SK-N-SH (cell line): ENCODE results near the gene C1QL4. TPM values are rescaled to one million over a fixed set of nuclear protein-coding genes. Genes with fewer than 3 reads are reported as not detected.
A peak's percentile ranks its signal among the peaks of the same experiment; 100 is the strongest.

ENCODE experiments used
- CTCF ChIA-PET: fragments of 300-600, 350-600 bp; formaldehyde crosslinking; extraction: SDS; loops from one replicate; lab custom pipeline; 2021; lab: Yijun Ruan, JAX
- POLR2A ChIA-PET: fragments of 350-600 bp; sonication (Branson Sonifier 250); formaldehyde crosslinking; extraction: SDS; loops from one replicate; lab custom pipeline; 2020; ENCODE audit warnings: antibody characterized with exemption, inconsistent platforms; lab: Yijun Ruan, JAX
- DNase-seq: peaks from one replicate; pipeline ENCODE4 v3.0.0; 2012
- H2AFZ ChIP-seq: fragments of 200-600 bp; sonication (generic); 2 replicates; pipeline ENCODE4 v1.8.1; 2016; ENCODE audit warnings: antibody characterized with exemption, mild to moderate bottlenecking, low read depth
- H3F3A ChIP-seq: fragments of 200-600 bp; sonication (generic); replicated peaks from 2 replicates; pipeline ENCODE3; 2016; ENCODE audit warnings: antibody characterized with exemption, mild to moderate bottlenecking; ENCODE audit not compliant: insufficient read depth
- H3K27ac ChIP-seq, 2 experiments: fragments of 200-500 bp in 1 of 2; fragments of 200-600 bp in 1 of 2; sonication (Bioruptor generic) in 1 of 2; sonication (generic), shearing (Covaris generic) in 1 of 2; 2 replicates each; pipeline versions ENCODE4 v1.5.1 to v1.6.1; 2014 to 2016; ENCODE audit warnings: low read depth in 2 of 2, inconsistent platforms in 1 of 2, low read length in 1 of 2, mild to moderate bottlenecking in 1 of 2, mixed read lengths in 1 of 2
- H3K27me3 ChIP-seq: fragments of 200-600 bp; sonication (generic), shearing (Covaris generic); 2 replicates; pipeline ENCODE4 v1.6.1; 2016; ENCODE audit warnings: mixed run types; ENCODE audit not compliant: insufficient read depth
- H3K36me3 ChIP-seq, 2 experiments: fragments of 200-500 bp in 1 of 2; fragments of 200-600 bp in 1 of 2; sonication (Bioruptor generic) in 1 of 2; sonication (generic) in 1 of 2; replicated peaks in 1 of 2; 2 replicates each; pipeline versions ENCODE3 to v1.5.1; 2014 to 2016; ENCODE audit warnings: low read length in 1 of 2, mild to moderate bottlenecking in 1 of 2; ENCODE audit not compliant: insufficient read depth in 2 of 2, control insufficient read depth in 1 of 2
- H3K4me1 ChIP-seq, 2 experiments: fragments of 200-500 bp in 1 of 2; fragments of 200-600 bp in 1 of 2; sonication (Bioruptor generic) in 1 of 2; sonication (generic), shearing (Covaris generic) in 1 of 2; 2 replicates each; pipeline versions ENCODE4 v1.5.1 to v1.6.1; 2014 to 2016; ENCODE audit warnings: low read depth in 1 of 2, low read length in 1 of 2, mixed run types in 1 of 2; ENCODE audit not compliant: insufficient read depth in 2 of 2, control insufficient read depth in 1 of 2
- H3K4me2 ChIP-seq: fragments of 200-600 bp; sonication (generic), shearing (Covaris generic); 2 replicates; pipeline ENCODE4 v1.6.1; 2017; ENCODE audit warnings: mixed run types
- H3K4me3 ChIP-seq, 2 experiments: fragments of 200-500 bp in 1 of 2; fragments of 200-600 bp in 1 of 2; sonication (Bioruptor generic) in 1 of 2; sonication (generic), shearing (Covaris generic) in 1 of 2; 2 replicates each; pipeline versions ENCODE4 v1.5.1 to v1.8.1; 2014 to 2016; ENCODE audit warnings: low read depth in 2 of 2, inconsistent platforms in 1 of 2, low read length in 1 of 2, mild to moderate bottlenecking in 1 of 2, mixed read lengths in 1 of 2, moderate library complexity in 1 of 2
- H3K79me2 ChIP-seq: fragments of 200-600 bp; sonication (generic); 2 replicates; pipeline ENCODE4 v1.8.1; 2017; ENCODE audit warnings: mild to moderate bottlenecking; ENCODE audit not compliant: insufficient read depth
- H3K9ac ChIP-seq: fragments of 200-600 bp; sonication (generic); 2 replicates; pipeline ENCODE4 v1.6.1; 2017; ENCODE audit warnings: mixed run types
- H3K9me2 ChIP-seq: fragments of 200-600 bp; sonication (generic); 2 replicates; pipeline ENCODE4 v1.6.1; 2017; ENCODE audit warnings: mixed run types
- H3K9me3 ChIP-seq: fragments of 200-600 bp; sonication (generic); 2 replicates; pipeline ENCODE4 v1.6.1; 2017; ENCODE audit warnings: mixed run types, mild to moderate bottlenecking, moderate library complexity
- H4K20me1 ChIP-seq: fragments of 200-600 bp; sonication (generic); 2 replicates; pipeline ENCODE4 v1.6.1; 2017; ENCODE audit warnings: mild to moderate bottlenecking, mixed run types; ENCODE audit not compliant: insufficient read depth
- EP300 ChIP-seq, 2 experiments: IDR thresholded peaks; 2 replicates each; pipeline versions ENCODE4 v1.4.0 to v1.6.1; 2012; ENCODE audit warnings: borderline replicate concordance in 1 of 2, low read depth in 1 of 2, low read length in 1 of 2
- FOSL2 ChIP-seq: IDR thresholded peaks from 2 replicates; pipeline ENCODE4 v1.4.0; 2012; ENCODE audit warnings: low read depth, mild to moderate bottlenecking, moderate library complexity, borderline replicate concordance
- FOXJ3 ChIP-seq: sonication (generic); formaldehyde crosslinking; IDR thresholded peaks from 2 replicates; pipeline ENCODE4 v1.5.1; 2020; ENCODE audit warnings: mild to moderate bottlenecking, missing genetic modification reagents
- GABPA ChIP-seq: IDR thresholded peaks from 2 replicates; pipeline ENCODE4 v1.4.0; 2012; ENCODE audit warnings: low read depth, mild to moderate bottlenecking
- MEF2A ChIP-seq: IDR thresholded peaks from 2 replicates; pipeline ENCODE4 v1.4.0; 2012; ENCODE audit warnings: low read depth, borderline replicate concordance
- MXI1 ChIP-seq: IDR thresholded peaks from 2 replicates; pipeline ENCODE4 v1.6.1; 2012; ENCODE audit warnings: mild to moderate bottlenecking, low read depth, low read length, improper control_type of control experiment
- NRF1 ChIP-seq: IDR thresholded peaks from 2 replicates; pipeline ENCODE4 v1.6.1; 2012; ENCODE audit warnings: low read depth, mild to moderate bottlenecking, low read length
- POLR2AphosphoS5 ChIP-seq: IDR thresholded peaks from 2 replicates; pipeline ENCODE4 v1.6.1; 2012; ENCODE audit warnings: low read depth, low read length
- RXRA ChIP-seq: IDR thresholded peaks from 2 replicates; pipeline ENCODE4 v1.4.0; 2012; ENCODE audit warnings: low read depth, mild to moderate bottlenecking, borderline replicate concordance
- SIN3A ChIP-seq: IDR thresholded peaks from 2 replicates; pipeline ENCODE4 v1.6.1; 2012; ENCODE audit warnings: low read depth, mild to moderate bottlenecking, low read length, moderate library complexity, borderline replicate concordance
- SMC3 ChIP-seq: IDR thresholded peaks from 2 replicates; pipeline ENCODE4 v1.6.1; 2012; ENCODE audit warnings: low read depth, low read length, improper control_type of control experiment
- TAF1 ChIP-seq: IDR thresholded peaks from 2 replicates; pipeline ENCODE4 v1.6.1; 2012; ENCODE audit warnings: low read depth, mild to moderate bottlenecking, low read length, moderate library complexity, borderline replicate concordance
- WGBS: methylation state at CpG from one replicate; pipeline ENCODE4 v1.1.6; 2017; ENCODE audit warnings: low lambda C conversion rate; 5-methylcytosine and 5-hydroxymethylcytosine counted together
- polyA plus RNA-seq, 3 experiments: library from polyadenylated mRNA; depleted of rRNA; stranded (reverse); fragments of >200 nt; gene quantifications; 2 replicates each; pipeline ENCODE4 v1.2.3, GENCODE V29; 2012
- TF ChIP-seq, protein P1 (sequence below): IDR thresholded peaks from 2 replicates; pipeline ENCODE4 v1.6.1; 2012; ENCODE audit warnings: mild to moderate bottlenecking, low read depth, low read length, moderate library complexity
- TF ChIP-seq, protein P2 (sequence below): IDR thresholded peaks from 2 replicates; pipeline ENCODE4; 2012
- TF ChIP-seq, protein P3 (sequence below): fragments of 150-350 bp; IDR thresholded peaks from 2 replicates; pipeline ENCODE4 v1.6.1; 2016; ENCODE audit warnings: mild to moderate bottlenecking, low read depth, low read length
- TF ChIP-seq, protein P4 (sequence below): fragments of 200-600 bp; sonication (generic); IDR thresholded peaks from 2 replicates; pipeline ENCODE4 v1.6.1; 2017; ENCODE audit warnings: antibody characterized with exemption, mild to moderate bottlenecking, moderate library complexity

The C1QL4 gene
- polyA plus RNA-seq, 1 of the 3 experiments (the other 2 are of a cell fraction) = 14.6 TPM

DNA sequence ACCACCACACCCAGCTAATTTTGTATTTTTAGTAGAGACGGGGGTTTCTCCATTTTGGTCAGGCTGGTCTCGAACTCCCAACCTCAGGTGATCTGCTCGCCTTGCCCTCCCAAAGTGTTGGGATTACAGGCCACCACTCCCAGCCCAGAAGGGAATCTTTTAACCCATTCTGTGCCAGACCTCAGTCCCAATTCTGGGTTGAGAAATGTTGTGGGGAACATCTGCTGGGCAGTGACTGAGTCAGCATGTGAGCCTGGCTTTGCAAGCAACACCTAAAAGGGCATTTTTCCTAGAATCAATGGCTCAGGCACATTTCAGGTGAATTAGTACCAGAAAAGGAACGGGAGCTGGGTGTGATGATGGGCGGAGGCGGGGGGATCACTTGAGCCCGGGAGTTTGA lies 22.7 kb upstream of the C1QL4 start:
- no peak overlapping the region for H2AFZ ChIP-seq
- no peaks in the 10 kb centered on the region for H3K36me3 ChIP-seq
- ChIA-PET CTCF (interaction anchor here (0.8 to 16.8 kb wide), 27 partner anchors 9 to 354 kb away, joined by 3 to 617 read pairs (median 8); partner anchors contain the start of genes DNAJC22, PRPF40B, PRPH and SPATS2), POLR2A (interaction anchor here (0.6 kb wide), 1 partner anchor 222 kb away, joined by 3 read pairs; no protein-coding TSS in a partner anchor)
- no peak overlapping the region for H3K27ac ChIP-seq
- H3K9me2 ChIP-seq = no peaks in the 10 kb centered on the region
- WGBS = 80% methylated on average over 7 of the region's 7 CpGs
- H3K4me1 ChIP-seq = no peaks in the 10 kb centered on the region
- H3K9ac ChIP-seq = no peak overlapping the region
- H3K9me3 ChIP-seq = no peaks in the 10 kb centered on the region
- no peak overlapping the region for H3K4me3 ChIP-seq
- DNase-seq = no peak
- no peaks in the 10 kb centered on the region for H3K79me2 ChIP-seq
- H3K27me3 ChIP-seq = no peaks in the 10 kb centered on the region
- no peak for TF ChIP-seq FOXJ3 (CRISPR knock-in tag)
- TF ChIP-seq, protein P1, sequence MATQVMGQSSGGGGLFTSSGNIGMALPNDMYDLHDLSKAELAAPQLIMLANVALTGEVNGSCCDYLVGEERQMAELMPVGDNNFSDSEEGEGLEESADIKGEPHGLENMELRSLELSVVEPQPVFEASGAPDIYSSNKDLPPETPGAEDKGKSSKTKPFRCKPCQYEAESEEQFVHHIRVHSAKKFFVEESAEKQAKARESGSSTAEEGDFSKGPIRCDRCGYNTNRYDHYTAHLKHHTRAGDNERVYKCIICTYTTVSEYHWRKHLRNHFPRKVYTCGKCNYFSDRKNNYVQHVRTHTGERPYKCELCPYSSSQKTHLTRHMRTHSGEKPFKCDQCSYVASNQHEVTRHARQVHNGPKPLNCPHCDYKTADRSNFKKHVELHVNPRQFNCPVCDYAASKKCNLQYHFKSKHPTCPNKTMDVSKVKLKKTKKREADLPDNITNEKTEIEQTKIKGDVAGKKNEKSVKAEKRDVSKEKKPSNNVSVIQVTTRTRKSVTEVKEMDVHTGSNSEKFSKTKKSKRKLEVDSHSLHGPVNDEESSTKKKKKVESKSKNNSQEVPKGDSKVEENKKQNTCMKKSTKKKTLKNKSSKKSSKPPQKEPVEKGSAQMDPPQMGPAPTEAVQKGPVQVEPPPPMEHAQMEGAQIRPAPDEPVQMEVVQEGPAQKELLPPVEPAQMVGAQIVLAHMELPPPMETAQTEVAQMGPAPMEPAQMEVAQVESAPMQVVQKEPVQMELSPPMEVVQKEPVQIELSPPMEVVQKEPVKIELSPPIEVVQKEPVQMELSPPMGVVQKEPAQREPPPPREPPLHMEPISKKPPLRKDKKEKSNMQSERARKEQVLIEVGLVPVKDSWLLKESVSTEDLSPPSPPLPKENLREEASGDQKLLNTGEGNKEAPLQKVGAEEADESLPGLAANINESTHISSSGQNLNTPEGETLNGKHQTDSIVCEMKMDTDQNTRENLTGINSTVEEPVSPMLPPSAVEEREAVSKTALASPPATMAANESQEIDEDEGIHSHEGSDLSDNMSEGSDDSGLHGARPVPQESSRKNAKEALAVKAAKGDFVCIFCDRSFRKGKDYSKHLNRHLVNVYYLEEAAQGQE = no peak
- no peak for TF ChIP-seq MXI1
- no peak for TF ChIP-seq SMC3
- no peak for TF ChIP-seq FOSL2
- no peak for TF ChIP-seq POLR2AphosphoS5
- TF ChIP-seq, protein P2, sequence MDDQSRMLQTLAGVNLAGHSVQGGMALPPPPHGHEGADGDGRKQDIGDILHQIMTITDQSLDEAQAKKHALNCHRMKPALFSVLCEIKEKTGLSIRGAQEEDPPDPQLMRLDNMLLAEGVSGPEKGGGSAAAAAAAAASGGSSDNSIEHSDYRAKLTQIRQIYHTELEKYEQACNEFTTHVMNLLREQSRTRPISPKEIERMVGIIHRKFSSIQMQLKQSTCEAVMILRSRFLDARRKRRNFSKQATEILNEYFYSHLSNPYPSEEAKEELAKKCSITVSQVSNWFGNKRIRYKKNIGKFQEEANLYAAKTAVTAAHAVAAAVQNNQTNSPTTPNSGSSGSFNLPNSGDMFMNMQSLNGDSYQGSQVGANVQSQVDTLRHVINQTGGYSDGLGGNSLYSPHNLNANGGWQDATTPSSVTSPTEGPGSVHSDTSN = no peak
- no peak for TF ChIP-seq GABPA
- H4K20me1 ChIP-seq = no peaks in the 10 kb centered on the region
- peaks cover 27% of the 10 kb centered on the region for H3F3A ChIP-seq
- H3K4me2 ChIP-seq = no peak overlapping the region

DNA sequence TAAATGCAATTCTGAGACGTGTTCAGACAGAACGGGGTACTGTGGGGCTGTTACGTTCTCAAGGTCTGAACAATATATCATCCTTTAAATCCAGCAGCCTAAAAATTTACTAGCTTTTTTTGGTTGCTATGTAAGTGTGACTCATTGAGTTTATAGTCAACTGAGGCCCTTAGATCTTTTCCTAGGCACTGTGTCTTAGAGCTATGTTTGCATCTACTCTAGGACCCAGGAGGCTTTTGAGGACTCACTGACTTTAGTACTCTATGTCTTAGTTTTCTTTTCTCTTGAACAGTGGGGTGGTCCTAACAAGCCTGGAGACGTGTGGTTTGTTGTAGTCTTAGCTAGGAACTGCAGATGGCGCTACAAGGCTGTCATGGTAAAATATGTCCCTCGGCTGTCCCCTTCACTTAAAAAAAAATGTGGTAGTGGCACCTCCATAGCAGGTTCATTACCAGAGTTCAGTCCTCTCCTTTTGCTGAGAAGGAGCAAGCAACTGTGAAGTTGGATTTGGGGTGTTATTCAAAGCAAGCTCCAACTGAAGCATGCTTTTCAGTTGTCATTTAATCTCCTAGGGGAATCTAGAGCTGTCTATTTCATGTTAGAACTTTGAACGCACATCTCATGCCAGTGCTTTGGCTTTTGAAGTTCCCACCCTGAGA lies 21.6 kb upstream of the C1QL4 start:
- Histone ChIP-seq H3K4me1 (no peaks in the 10 kb centered on the region), H3K4me2 (peak overlapping the region; percentile 14; the same call in 1 of the 2 replicates), H3K4me3 (peak overlapping the region in 1 of 2 experiments; percentile 43; a peak in 1 of 4 replicates), H3K9ac (peak overlapping the region; percentile 0; the same call in 1 of the 2 replicates), H3K9me2 (no peaks in the 10 kb centered on the region), H3K9me3 (no peaks in the 10 kb centered on the region), H3K79me2 (no peaks in the 10 kb centered on the region), H2AFZ (peak overlapping the region; percentile 18), H3K27me3 (no peaks in the 10 kb centered on the region), H4K20me1 (no peaks in the 10 kb centered on the region), H3F3A (peaks cover 26% of the 10 kb centered on the region), H3K36me3 (no peaks in the 10 kb centered on the region), H3K27ac (peak overlapping the region in 1 of 2 experiments; percentile 44; a peak in 2 of 4 replicates)
- DNase-seq = peak; percentile 74
- CTCF ChIA-PET = interaction anchor here (0.6 to 16.8 kb wide), 79 partner anchors 10 to 546 kb away, joined by 3 to 617 read pairs (median 4); partner anchors contain the start of genes DNAJC22, KCNH3, MCRS1 and PRPF40B
- POLR2A ChIA-PET = interaction anchor here (0.5 to 1.6 kb wide), 5 partner anchors 8 to 209 kb away, joined by 3 to 11 read pairs (median 4); partner anchors contain the start of genes MCRS1 and SPATS2
- 21% methylated on average over 7 of the region's 7 CpGs for WGBS
- TF ChIP-seq SIN3A (no peak), MEF2A (no peak), GABPA (no peak), RXRA (no peak), EP300 (IDR thresholded peaks at IDR 0.05; ENCODE audit: borderline replicate concordance in 1 of 2, low read depth in 1 of 2, low read length in 1 of 2) (no peak), FOSL2 (no peak), NRF1 (no peak), POLR2AphosphoS5 (no peak), TAF1 (no peak)
- TF ChIP-seq, protein P3, sequence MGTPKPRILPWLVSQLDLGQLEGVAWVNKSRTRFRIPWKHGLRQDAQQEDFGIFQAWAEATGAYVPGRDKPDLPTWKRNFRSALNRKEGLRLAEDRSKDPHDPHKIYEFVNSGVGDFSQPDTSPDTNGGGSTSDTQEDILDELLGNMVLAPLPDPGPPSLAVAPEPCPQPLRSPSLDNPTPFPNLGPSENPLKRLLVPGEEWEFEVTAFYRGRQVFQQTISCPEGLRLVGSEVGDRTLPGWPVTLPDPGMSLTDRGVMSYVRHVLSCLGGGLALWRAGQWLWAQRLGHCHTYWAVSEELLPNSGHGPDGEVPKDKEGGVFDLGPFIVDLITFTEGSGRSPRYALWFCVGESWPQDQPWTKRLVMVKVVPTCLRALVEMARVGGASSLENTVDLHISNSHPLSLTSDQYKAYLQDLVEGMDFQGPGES = no peak
- TF ChIP-seq, protein P4, sequence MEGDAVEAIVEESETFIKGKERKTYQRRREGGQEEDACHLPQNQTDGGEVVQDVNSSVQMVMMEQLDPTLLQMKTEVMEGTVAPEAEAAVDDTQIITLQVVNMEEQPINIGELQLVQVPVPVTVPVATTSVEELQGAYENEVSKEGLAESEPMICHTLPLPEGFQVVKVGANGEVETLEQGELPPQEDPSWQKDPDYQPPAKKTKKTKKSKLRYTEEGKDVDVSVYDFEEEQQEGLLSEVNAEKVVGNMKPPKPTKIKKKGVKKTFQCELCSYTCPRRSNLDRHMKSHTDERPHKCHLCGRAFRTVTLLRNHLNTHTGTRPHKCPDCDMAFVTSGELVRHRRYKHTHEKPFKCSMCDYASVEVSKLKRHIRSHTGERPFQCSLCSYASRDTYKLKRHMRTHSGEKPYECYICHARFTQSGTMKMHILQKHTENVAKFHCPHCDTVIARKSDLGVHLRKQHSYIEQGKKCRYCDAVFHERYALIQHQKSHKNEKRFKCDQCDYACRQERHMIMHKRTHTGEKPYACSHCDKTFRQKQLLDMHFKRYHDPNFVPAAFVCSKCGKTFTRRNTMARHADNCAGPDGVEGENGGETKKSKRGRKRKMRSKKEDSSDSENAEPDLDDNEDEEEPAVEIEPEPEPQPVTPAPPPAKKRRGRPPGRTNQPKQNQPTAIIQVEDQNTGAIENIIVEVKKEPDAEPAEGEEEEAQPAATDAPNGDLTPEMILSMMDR = peak; percentile 92
